ENCODE data around the gene ATP6V1D. TPM values are rescaled to one million over a fixed set of nuclear protein-coding genes. Genes with fewer than 3 reads are reported as not detected.
"Not testable (repeated sequence)": the region's sequence is repeated elsewhere in the genome, so short reads cannot be mapped to it uniquely, and the experiment has no call there.

ATP6V1D gene
- 41.7 to 45.2 TPM (median 41.9 TPM) in 3 replicates for total RNA-seq

- peak; percentile 68 for TF ChIP-seq CTCF (IDR thresholded peaks at IDR 0.05; ENCODE audit: unreplicated experiment)
- Mint-ChIP-seq H3K4me3 (peak within 1 kb of the TSS; percentile 98), H3K4me1 (peaks cover 36% of the 10 kb centered on the region), H3K27ac (peak within 1 kb of the TSS; percentile 99), H3K27me3 (ENCODE audit: low read depth) (no peaks in the 10 kb centered on the region), H3K9me3 (no peaks in the 10 kb centered on the region), H3K36me3 (no peaks in the 10 kb centered on the region)
- peak; percentile 98 to 99 for DNase-seq (ENCODE audit: low spot score in 2 of 2, unreplicated experiment in 2 of 2)
Observed at GRCh38 chr14:67359775-67360469, at the start of gene ATP6V1D, which contains the start of gene EIF2S1. TSS of gene ATP6V1D (minus strand) at chr14:67359804. CDS start at chr14:67359698, 106 bp downstream. TSS of gene EIF2S1 (plus strand) at chr14:67360328. CDS start at chr14:67364768, 4,440 bp downstream.

GRCh38 chr14:67408122-67408801, 48.7 kb upstream of the ATP6V1D start:
- H3K4me3 Mint-ChIP-seq; H3K36me3 Mint-ChIP-seq; DNase-seq (ENCODE audit: low spot score in 2 of 2, unreplicated experiment in 2 of 2); H3K4me1 Mint-ChIP-seq; H3K9me3 Mint-ChIP-seq; H3K27me3 Mint-ChIP-seq (ENCODE audit: low read depth); H3K27ac Mint-ChIP-seq: not testable (repeated sequence)

GRCh38 chr14:67405771-67406170, 46.2 kb upstream of the ATP6V1D start:
- Mint-ChIP-seq H3K9me3 (peaks cover 5% of the 10 kb centered on the region), H3K4me3 (no peak overlapping the region), H3K27ac (no peak overlapping the region), H3K27me3 (ENCODE audit: low read depth) (no peaks in the 10 kb centered on the region), H3K36me3 (no peaks in the 10 kb centered on the region), H3K4me1 (peaks cover 3% of the 10 kb centered on the region)
- DNase-seq (ENCODE audit: low spot score in 2 of 2, unreplicated experiment in 2 of 2) = no peak
- TF ChIP-seq CTCF (IDR thresholded peaks at IDR 0.05; ENCODE audit: unreplicated experiment) = no peak

GRCh38 chr14:67400434-67400833, 40.8 kb upstream of the ATP6V1D start:
- no peaks in the 10 kb centered on the region for H3K27me3 Mint-ChIP-seq (ENCODE audit: low read depth)
- no peaks in the 10 kb centered on the region for H3K36me3 Mint-ChIP-seq
- peaks cover 5% of the 10 kb centered on the region for H3K9me3 Mint-ChIP-seq
- TF ChIP-seq CTCF (IDR thresholded peaks at IDR 0.05; ENCODE audit: unreplicated experiment) = no peak
- peaks cover 11% of the 10 kb centered on the region for H3K4me1 Mint-ChIP-seq
- DNase-seq (ENCODE audit: low spot score in 2 of 2, unreplicated experiment in 2 of 2) = no peak
- H3K4me3 Mint-ChIP-seq = no peak overlapping the region
- no peak overlapping the region for H3K27ac Mint-ChIP-seq

- no peak for DNase-seq (ENCODE audit: low spot score in 2 of 2, unreplicated experiment in 2 of 2)
- H3K27ac Mint-ChIP-seq = no peak overlapping the region
- H3K36me3 Mint-ChIP-seq = no peaks in the 10 kb centered on the region
- H3K4me1 Mint-ChIP-seq = peaks cover 19% of the 10 kb centered on the region
- H3K9me3 Mint-ChIP-seq = peaks cover 2% of the 10 kb centered on the region
- no peaks in the 10 kb centered on the region for H3K27me3 Mint-ChIP-seq (ENCODE audit: low read depth)
- H3K4me3 Mint-ChIP-seq = no peak overlapping the region
- TF ChIP-seq CTCF (IDR thresholded peaks at IDR 0.05; ENCODE audit: unreplicated experiment) = no peak
Observed at GRCh38 chr14:67397536-67397935, 37.9 kb upstream of the ATP6V1D start.

GRCh38 chr14:67396381-67396970, 36.9 kb upstream of the ATP6V1D start:
- DNase-seq (ENCODE audit: low spot score in 2 of 2, unreplicated experiment in 2 of 2) = no peak

More at GRCh38 chr14:67396381-67396970, 36.9 kb upstream of the ATP6V1D start:
- H3K36me3 Mint-ChIP-seq = no peaks in the 10 kb centered on the region
- no peaks in the 10 kb centered on the region for H3K27me3 Mint-ChIP-seq (ENCODE audit: low read depth)
- H3K9me3 Mint-ChIP-seq = no peaks in the 10 kb centered on the region
- no peak overlapping the region for H3K4me3 Mint-ChIP-seq
- peak overlapping the region; percentile 18 for H3K27ac Mint-ChIP-seq
- peaks cover 28% of the 10 kb centered on the region for H3K4me1 Mint-ChIP-seq
- TF ChIP-seq CTCF (IDR thresholded peaks at IDR 0.05; ENCODE audit: unreplicated experiment) = no peak
